IPS DF 19.7 (cell line): ENCODE data around the gene GADL1.

ENCODE experiments used
- DNase-seq: peaks from one replicate; pipeline ENCODE4 v3.0.0-alpha.2; 2013; ENCODE audit warnings: low read depth, low spot score

GADL1 gene

DNA sequence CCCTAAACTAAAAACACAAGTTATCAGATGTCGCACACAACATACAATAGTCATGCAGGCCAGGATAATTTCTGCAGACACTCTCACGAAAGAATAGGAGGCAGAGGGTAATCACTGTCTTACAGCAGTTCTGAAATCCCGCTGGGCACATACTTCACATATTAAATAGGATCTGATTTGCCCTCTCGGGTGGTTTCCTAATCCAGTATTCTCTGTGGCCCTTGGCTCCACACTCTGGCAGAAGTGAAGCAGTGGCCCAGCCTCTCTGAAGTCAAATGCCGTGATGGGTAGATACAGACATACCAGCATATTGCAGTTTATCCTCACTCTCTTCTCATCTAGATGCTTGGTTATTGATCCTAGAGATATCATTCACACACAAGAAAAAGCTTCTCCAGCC, 19.0 kb downstream of the GADL1 start:
- no peak for DNase-seq

DNA sequence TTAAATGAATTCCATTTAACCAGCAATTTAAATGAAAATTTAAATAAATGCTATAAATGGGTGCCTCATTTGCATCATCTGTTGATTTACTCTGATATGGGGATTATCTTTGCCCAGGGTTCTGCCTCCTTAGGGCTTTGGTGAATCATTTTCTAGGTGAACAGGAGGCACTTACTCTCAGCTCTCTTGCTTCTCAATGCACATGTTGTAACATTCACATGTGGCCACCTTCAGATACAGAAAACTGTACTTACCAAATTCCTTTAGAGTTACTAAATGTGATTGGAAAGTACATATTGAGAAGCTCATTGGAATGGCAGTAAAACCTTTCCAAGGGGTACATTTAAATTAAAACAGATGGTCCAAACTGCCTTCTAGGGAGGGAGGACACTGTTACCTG, 20.8 kb downstream of the GADL1 start:
- DNase-seq = no peak

DNA sequence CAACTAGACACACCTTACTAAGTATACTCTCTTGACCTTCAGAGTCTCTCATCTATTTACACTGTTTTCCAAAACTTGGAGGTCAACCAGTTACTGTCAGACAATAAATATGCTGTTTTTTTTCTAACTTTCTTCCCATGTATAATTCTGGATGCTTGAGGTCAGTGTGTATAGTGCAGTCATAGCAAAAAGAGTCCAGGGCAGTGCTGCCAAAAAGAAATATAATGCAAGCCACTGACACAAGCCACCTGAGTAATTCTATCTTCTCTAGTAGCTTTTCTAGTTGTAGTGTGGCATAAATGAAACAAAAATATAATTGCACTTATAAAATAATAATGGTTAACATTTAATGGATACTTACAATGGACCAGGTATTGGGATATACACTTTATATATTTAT, 21.6 kb downstream of the GADL1 start:
- no peak for DNase-seq

DNA sequence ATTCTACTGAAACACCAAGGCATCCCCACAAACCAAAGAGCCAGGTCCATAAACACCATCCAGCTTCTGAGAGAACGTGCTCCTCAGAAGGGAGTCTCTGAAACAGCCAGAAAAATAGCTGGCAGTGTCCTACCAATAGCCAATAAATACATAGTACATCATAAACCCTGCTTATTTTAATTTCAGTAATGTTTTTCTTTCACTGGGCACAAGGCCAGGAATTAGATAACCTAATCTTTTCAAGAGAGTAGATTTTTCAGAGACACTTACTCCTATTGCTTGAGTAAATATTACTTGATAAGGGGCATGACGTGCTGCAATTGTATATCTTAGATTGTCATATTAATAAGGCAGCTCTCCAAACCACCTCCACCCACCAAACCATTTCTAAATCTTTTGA, 22.7 kb downstream of the GADL1 start:
- DNase-seq = no peak

DNA sequence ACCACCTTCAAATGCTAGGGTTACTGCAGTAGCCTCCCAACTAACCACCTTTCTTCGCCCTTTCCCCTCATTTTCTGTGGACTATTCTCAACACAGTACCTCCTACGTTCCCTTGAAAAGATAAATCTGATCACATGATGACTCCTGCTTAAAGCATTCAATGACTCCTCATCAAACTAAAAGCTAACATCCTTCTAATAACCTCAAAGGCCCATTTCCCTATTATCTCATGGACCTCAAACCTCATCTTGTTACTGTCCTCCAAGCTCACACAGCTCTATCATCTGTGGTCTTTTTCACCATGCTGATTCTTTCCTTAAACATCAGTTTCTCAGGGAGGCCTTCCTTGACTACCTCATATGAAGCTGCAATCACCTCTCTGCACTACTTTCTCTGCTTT, 29.6 kb downstream of the GADL1 start:
- DNase-seq = no peak

DNA sequence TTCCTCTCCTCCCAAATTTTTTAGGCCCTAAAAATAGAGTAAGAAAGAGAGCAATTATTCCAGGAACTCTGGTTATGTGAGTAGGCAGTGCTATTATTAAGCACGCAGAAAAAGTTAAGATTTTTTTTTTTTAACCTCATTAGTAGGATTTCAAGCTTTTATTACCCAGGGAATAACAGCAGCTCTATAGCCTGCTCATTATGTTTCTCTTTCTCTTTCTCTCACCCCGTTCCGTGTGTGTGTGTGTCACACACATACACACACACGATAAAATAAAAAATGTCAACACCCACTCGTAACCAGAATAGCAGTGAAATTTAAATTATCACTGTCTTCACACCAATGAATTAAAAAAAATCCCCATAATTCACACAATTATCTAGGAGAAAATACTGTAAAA, 30.3 kb downstream of the GADL1 start:
- DNase-seq = no peak

DNA sequence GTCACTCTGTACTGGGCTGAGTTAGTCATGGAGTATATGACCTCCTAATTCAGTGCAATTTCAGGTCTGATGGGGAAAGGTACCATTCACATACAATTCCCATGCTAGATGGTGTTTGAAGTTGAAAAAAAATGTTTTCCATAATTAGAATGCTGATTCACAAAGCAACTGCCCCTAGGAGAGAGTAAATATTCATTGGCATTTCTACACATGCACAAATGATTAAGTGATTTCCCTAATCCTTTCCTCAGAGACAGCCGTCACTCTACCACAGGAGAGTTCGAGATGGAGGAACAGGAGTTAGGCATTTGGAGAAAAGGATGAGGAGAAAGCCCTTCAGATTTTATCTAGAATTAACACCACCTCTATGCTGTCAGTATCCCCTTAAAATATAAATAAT, 32.5 kb downstream of the GADL1 start:
- no peak for DNase-seq

DNA sequence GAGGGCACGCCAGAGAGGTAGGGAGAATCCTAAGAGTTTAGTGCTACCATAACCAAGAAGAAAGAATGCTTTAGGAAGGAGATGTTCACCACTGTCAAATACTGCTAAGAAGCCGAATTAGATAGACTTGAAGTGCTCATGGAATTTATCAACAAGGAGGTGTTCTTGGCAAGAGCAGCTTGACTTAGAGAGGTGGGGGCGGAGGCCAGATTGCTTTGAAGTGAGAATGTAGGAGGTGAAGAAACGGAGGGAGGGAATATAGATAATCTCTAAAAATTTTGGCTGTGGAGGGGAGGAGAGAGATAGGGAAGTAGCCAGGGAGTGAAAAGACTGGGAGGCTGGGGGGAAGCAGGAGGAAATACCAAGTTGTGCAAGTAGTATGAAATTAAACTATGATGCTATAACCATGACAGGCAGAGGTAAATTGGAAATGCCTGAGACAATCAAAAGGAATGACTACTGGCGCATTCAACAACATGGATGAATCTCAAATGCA, 35.5 kb downstream of the GADL1 start:
- DNase-seq = no peak

DNA sequence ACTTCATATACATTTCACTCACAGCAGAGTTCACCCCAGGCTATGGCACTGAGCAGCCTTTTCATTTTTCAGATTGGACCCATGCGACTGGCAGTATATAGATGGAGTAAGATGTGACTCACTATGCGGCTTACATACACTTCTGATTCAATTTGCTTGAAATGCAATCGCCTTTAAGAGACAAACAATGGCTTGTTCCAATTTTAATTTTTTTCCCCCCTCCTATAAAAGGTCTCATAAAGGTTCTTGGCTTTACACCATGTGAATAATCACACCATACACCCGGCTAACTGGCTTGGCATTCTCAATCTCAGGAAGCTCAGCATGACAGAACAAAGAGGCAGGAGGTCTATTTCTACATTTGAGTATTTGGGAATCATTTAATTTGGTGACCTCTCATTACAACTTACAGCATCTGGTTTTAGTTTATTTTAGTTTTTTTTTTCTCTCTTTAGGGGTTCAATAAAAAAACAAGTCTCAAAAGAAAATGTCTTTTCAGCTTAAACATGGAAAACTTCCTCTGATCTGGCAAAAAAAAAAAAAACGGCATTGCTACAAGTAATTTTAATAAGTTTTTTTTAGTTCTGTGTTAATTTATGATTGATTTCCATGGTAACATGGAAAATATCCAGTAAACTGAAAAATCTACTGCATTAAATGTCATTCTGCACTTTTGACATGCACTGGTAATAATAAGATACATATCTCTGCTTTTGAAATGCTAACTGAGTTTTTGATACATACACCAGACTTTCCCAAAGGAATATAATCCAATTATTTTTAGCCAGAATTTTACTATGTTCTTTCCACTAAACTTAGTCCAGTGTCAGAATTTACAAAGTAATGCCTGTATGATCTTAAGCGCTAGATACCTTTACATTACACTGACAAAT, 38.8 kb downstream of the GADL1 start:
- DNase-seq = no peak

DNA sequence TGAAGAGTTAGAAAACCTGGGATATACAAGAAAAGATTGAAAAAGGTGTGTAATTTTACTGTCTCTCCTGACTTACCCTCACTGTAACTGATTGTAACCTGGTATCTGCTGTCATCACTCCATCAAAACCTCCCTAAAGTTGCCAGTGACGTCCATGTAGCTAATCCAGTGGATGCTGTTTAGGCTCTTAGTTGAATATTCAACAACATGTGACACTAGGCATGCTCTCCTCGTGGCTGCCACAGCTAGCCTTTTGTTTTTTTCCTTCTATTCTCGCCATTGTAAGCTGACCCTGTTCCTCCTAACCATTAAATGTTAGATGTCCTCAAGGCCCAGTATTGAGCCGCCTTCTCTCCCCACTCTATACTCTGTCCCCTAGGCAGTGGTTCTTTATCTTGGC, 41.6 kb downstream of the GADL1 start:
- no peak for DNase-seq

DNA sequence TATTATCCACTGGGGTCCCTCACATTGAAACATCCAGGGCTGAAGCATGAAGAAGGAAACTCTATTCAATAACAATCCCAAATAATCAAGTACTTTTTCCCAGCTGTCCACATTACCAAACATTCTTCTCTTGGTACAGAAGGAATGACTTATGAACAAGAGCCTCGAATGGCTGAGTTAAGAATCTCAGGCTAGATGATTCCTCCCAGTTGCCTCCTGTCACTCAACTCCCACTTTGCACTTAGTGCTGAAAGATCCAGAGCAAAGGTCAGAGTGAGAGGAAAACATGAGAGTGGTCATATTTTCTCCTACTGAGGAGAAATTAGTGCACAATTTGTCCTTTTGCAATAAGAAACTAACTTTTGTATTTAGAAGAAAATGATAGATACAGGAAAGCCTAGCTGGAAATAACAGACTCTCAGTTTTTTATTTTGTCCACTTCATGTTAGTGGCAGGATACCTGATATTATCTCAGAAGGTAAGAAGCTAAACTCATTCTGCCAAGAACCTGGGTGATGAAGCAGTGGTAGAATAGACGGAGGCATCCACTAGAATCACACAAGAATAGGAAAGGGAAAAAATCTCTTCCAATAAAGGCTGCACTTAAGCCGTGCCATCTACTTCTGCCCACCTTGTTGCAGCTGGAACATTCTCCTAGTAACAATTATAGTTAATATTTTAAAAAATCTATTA, 46.2 kb downstream of the GADL1 start:
- DNase-seq = no peak

DNA sequence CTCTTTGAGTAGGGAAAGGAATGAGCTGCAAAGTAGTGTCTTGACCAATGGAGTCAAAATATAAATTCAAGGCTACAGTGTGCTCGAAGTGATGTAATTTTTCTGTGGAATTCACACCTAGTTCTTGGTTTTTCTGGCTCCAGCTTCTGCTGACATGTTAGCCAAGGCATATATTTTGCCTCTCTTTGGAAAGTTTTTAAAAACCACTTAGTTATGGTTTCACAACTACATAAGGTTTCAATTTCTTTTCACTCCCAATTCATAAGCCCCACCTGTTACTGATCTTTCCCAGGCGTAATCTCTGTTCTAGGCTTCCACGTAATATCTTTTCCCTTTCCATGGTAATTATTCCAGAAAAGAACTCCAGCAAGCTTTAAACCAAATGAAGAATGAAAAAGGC, 46.9 kb downstream of the GADL1 start:
- DNase-seq = no peak

DNA sequence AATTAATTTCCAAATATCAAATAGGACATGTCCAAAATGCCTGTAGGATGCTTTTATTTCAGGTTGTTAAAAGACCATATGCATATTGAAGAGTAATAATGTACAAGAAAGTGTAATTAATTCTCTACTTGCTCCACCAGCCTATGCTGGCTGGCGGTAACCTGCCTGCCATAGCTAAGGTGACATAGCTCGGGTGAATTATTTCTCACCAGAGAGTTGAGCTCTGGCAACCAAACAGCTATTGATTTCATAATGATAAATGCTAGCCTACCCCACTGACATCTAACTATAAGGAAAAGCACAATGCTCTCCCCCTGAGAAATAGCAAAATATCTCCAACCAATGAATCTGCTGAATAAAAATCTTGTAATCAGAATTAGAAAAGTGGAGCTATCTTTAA, 48.9 kb downstream of the GADL1 start:
- no peak for DNase-seq

DNA sequence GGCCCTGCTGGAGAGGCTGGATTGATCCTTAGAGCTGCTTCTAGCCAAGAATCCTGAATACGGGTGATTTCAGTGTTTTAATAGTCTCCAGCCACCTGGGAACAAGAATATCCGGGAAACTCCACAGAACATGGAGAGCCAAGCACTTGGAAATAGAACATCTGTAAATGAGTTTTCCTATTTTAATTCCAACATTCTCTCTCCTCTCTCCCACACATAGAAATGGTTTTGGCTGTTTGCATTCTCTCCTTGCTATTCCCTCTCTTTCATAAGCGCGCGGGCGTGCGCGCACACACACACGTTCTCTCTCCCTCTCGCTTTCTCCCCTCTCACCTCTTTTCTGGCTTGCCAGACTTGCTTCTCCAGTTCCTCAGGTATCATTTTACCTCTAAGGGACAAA, 50.6 kb downstream of the GADL1 start:
- no peak for DNase-seq

DNA sequence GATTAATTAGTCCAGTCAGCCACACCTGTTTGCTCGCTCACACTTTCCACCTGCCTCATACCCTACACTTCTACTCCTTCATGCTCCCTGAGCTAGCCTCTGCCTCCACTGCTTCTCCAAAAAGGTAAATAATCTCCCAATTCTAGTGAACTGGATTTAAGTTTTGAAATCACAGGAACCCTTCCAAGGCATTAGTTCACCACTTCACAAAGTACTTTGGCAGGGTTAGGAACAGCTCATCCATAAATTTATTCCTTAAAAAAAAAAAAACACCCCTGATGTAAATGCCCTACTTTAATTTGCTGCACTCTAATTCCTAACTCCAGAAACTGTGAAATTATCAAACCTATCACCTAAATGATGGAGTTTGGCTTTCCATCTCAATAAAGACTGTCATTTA, 58.3 kb downstream of the GADL1 start:
- DNase-seq = no peak

DNA sequence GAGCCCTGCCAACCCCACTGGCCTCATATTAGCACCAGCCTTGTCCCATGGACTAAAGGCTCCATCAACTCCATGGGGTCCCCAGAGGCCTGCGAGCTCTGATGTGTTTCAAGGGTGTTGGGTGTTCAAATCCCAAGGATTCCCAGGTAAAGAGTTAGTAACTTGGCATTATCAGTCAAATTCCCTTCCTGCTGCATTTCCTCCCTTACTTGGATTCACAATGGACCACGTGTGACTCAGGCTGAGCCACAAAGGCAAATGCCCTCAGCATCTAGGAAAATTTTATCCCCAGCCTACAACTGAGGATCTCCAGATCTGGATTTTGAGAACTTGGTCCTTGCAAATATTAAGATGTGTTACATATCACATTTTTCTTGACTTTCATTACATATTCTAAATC, 58.8 kb downstream of the GADL1 start:
- DNase-seq = peak; percentile 9

DNA sequence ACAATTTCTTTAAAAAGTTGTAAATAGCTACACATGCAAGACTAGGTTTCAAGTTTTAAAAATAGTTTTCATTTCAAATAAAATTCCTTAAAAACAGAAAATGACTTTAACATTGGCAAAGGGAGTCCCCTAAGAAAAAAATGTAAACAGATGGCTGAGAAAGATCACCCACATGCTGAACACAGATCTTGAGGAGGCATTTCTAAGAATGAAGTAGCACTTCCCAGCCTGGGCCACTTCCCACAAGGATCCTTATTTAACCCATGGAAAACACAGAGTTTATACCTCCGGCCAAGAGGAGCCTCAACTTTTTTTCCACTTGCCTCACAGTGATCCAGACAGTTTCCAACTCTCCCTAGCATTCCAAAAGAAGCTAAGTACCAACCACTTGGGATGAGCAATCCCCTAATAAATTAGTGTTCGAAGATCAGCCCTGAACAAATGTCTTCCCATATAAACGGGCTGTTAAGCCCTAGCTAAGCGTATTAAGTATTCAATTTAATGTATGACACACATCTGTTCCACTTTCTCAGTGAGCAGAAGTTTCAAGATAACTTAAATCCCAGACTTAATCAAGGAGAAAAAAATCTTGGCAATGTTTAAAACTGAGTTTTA, 61.4 kb downstream of the GADL1 start:
- no peak for DNase-seq

DNA sequence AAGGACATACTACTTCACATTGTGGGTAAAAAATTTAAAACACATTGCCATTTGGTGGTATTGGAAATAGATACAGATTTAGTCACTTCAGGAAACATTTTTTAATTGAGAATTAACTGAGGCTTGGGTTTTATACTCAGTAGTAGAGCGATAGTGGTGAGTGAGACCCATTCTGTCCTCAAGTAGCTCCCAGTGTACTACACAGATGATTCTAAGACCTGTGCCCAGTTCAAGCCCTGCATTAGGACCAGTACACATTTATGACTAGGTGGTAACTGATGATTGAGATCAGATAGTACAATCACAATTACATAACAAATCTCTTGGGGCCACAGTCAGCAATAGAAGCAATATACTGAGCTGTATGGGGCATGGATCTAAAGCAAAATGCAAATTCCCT, 67.4 kb downstream of the GADL1 start:
- DNase-seq = no peak

DNA sequence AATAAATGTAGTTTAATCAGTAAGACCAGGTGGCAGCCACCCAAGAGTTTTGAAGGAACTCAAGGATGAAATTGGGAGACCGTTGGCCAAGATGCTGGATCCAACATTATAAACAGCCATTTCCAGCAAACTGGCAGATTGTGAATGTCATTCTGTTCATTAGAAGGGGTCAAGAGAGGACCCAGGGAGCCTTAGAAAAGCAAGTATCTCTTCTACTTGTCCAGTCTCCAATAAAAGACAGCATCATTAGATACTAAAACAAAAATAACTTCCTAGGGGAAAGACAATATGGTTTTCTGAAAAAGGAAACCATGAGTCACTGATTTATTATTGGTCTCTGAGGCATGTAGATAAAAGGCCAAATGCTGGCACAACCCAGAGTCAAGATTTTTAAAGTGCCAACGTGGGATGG, 67.9 kb downstream of the GADL1 start:
- no peak for DNase-seq

DNA sequence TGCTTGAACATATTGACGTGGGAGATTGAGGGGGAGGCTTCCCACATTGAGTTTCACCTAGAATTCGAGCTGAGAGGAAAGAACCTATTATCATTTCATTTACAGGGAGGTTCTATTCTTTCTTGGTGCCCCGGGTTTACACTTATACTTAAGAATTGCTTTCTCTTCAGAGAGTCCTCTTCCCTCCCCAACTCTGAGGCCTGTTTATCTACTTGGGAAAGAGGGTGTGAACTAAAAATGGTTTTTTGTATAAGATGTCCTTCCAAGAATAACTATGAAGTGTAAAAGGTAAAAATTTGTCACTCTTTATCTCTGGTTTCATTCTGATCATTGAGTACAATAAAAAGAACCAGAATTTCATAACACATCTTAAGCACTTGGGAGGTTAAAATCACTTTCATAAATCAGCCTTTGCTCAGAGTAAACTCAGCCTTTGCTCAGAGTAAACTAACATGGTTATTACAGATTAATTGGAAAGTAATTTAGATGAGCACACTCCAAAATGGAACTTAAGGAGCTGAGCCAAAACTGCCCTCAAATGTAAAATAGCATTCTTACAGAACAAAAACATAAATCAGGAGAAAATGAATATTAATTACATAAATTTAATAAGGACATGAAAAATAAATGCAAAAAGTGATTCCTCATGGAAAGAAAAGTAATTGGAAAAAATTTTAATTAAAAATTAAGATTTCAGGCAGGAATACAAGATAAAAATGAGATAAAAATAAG, 75.2 kb downstream of the GADL1 start:
- no peak for DNase-seq

DNA sequence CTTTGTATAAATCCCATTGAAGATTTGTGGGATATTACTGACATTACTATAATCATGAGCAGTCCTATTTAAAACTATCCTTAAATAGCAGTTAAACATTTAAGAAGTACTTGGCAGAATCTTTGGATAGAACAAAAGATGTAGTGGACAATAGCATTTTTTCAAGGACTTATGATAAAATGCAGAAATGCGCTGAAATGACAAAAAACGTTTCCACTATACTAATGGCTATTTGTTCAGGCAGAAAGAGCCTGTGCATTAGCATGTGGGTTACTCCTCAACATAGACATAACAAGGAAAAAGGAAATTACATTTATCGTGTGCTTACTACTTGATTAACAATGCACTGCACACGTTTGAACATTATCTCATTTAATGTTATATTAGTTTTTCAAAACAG, 80.7 kb downstream of the GADL1 start:
- no peak for DNase-seq
